IMR-90 (cell line): ENCODE measurements around the gene IL24. TPM values are rescaled to one million over a fixed set of nuclear protein-coding genes. Genes with fewer than 3 reads are reported as not detected.

Experiments used
- ATAC-seq: fragments of 200-7000 bp; cut with Tn5 transposase; 2 replicates; pipeline ENCODE4 v1.9.1; 2020; ENCODE audit warnings: low read depth, mild to moderate bottlenecking, moderate library complexity
- BruUV-seq: library from RNA; stranded (reverse); fragments of 400-500 nt; replicated peaks from 2 replicates; lab custom pipeline; 2021; lab: Mats Ljungman, UMichigan
- CTCF ChIA-PET: fragments of 300-600 bp; formaldehyde crosslinking; extraction: SDS; loops from one replicate; lab custom pipeline; 2021; ENCODE audit warnings: antibody characterized with exemption; lab: Yijun Ruan, JAX
- POLR2A ChIA-PET: fragments of 300-600 bp; sonication (Branson Sonifier 250); formaldehyde crosslinking; loops from one replicate; lab custom pipeline; 2022; ENCODE audit warnings: antibody characterized with exemption; ENCODE audit not compliant: unreplicated experiment; lab: Charles Lee
- DNase-seq: peaks from one replicate; pipeline ENCODE4 v3.0.0; 2013
- H2AFZ ChIP-seq: replicated peaks from 2 replicates; pipeline ENCODE3; 2013; ENCODE audit warnings: low read length, mild to moderate bottlenecking; ENCODE audit not compliant: poor library complexity
- H2AK5ac ChIP-seq: 2 replicates; pipeline ENCODE4 v1.6.1; 2013; ENCODE audit warnings: low read depth, low read length, inconsistent platforms
- H2AK9ac ChIP-seq: replicated peaks from 2 replicates; pipeline ENCODE3; 2013; ENCODE audit warnings: mild to moderate bottlenecking, low read depth, low read length, moderate library complexity; ENCODE audit not compliant: poor library complexity
- H2BK120ac ChIP-seq: 2 replicates; pipeline ENCODE4 v1.6.1; 2013; ENCODE audit warnings: low read depth, low read length, inconsistent platforms
- H2BK15ac ChIP-seq: 3 replicates; pipeline ENCODE4 v1.6.1; 2013; ENCODE audit warnings: low read depth, low read length, inconsistent platforms
- H2BK20ac ChIP-seq: 2 replicates; pipeline ENCODE4 v1.6.1; 2013; ENCODE audit warnings: low read depth, mild to moderate bottlenecking, inconsistent platforms, low read length, moderate library complexity
- H2BK5ac ChIP-seq: 2 replicates; pipeline ENCODE4 v1.6.1; 2013; ENCODE audit warnings: mild to moderate bottlenecking, low read depth, low read length, inconsistent platforms; ENCODE audit not compliant: poor library complexity, severe bottlenecking
- H3K14ac ChIP-seq: replicated peaks from 2 replicates; pipeline ENCODE4 v1.6.1; 2013; ENCODE audit warnings: low read depth, low read length, inconsistent platforms
- H3K18ac ChIP-seq: 2 replicates; pipeline ENCODE4 v1.6.1; 2013; ENCODE audit warnings: low read depth, low read length, control low read depth
- H3K23ac ChIP-seq: 2 replicates; pipeline ENCODE4 v1.6.1; 2013; ENCODE audit warnings: low read depth, low read length, inconsistent platforms
- H3K27ac ChIP-seq: 2 replicates; pipeline ENCODE4 v1.5.1; 2013; ENCODE audit warnings: mild to moderate bottlenecking, control low read depth, low read length; ENCODE audit not compliant: insufficient read depth
- H3K27me3 ChIP-seq: 2 replicates; pipeline ENCODE4 v1.6.1; 2013; ENCODE audit warnings: low read length; ENCODE audit not compliant: control insufficient read depth, insufficient read depth
- H3K36me3 ChIP-seq: 2 replicates; pipeline ENCODE4 v1.6.1; 2013; ENCODE audit warnings: low read length, mixed read lengths; ENCODE audit not compliant: control insufficient read depth, insufficient read depth
- H3K4ac ChIP-seq: 2 replicates; pipeline ENCODE4 v1.6.1; 2013; ENCODE audit warnings: low read depth, low read length, inconsistent platforms
- H3K4me1 ChIP-seq: 2 replicates; pipeline ENCODE4 v1.6.1; 2013; ENCODE audit warnings: low read length, mixed read lengths; ENCODE audit not compliant: control insufficient read depth, insufficient read depth
- H3K4me2 ChIP-seq: 2 replicates; pipeline ENCODE4 v1.6.1; 2013; ENCODE audit warnings: low read depth, mild to moderate bottlenecking, control low read depth, low read length, moderate library complexity
- H3K4me3 ChIP-seq: 2 replicates; pipeline ENCODE4 v1.5.1; 2013; ENCODE audit warnings: low read depth, mild to moderate bottlenecking, control low read depth, low read length, moderate library complexity; ENCODE audit not compliant: insufficient read depth
- H3K56ac ChIP-seq: 2 replicates; pipeline ENCODE4 v1.6.1; 2013; ENCODE audit warnings: low read length, inconsistent platforms; ENCODE audit not compliant: insufficient read depth; ENCODE audit errors: extremely low read depth
- H3K79me1 ChIP-seq, 2 experiments: 2 replicates each; pipeline ENCODE4 v1.6.1; 2013; ENCODE audit warnings: low read length in 2 of 2, inconsistent platforms in 1 of 2, low read depth in 1 of 2
- H3K9ac ChIP-seq: 2 replicates; pipeline ENCODE4 v1.6.1; 2013; ENCODE audit warnings: low read depth, low read length, control low read depth
- H3K9me1 ChIP-seq: 2 replicates; pipeline ENCODE4 v1.6.1; 2013; ENCODE audit warnings: low read length, inconsistent platforms; ENCODE audit not compliant: insufficient read depth
- H3K9me3 ChIP-seq: 2 replicates; pipeline ENCODE4 v1.6.1; 2013; ENCODE audit warnings: low read length; ENCODE audit not compliant: control insufficient read depth, insufficient read depth
- H4K20me1 ChIP-seq: 2 replicates; pipeline ENCODE4 v1.6.1; 2013; ENCODE audit warnings: low read length, inconsistent platforms; ENCODE audit not compliant: insufficient read depth
- H4K5ac ChIP-seq: 2 replicates; pipeline ENCODE4 v1.6.1; 2013; ENCODE audit warnings: mild to moderate bottlenecking, low read depth, low read length, control low read depth
- H4K8ac ChIP-seq, 2 experiments: 2 replicates each; pipeline ENCODE4 v1.6.1; 2013; ENCODE audit warnings: low read depth in 2 of 2, low read length in 2 of 2, control low read depth in 1 of 2, inconsistent platforms in 1 of 2
- H4K91ac ChIP-seq: 2 replicates; pipeline ENCODE4 v1.6.1; 2013; ENCODE audit warnings: low read depth, low read length, inconsistent platforms; ENCODE audit not compliant: insufficient read depth
- CHD1 ChIP-seq: IDR thresholded peaks from 2 replicates; pipeline ENCODE4 v1.6.1; 2012; ENCODE audit warnings: low read depth, low read length, improper control_type of control experiment
- FOS ChIP-seq: fragments of 150-350 bp; IDR thresholded peaks from 2 replicates; pipeline ENCODE4 v1.6.1; 2016; ENCODE audit warnings: low read depth, low read length
- MAZ ChIP-seq: IDR thresholded peaks from 2 replicates; pipeline ENCODE4 v1.6.1; 2012; ENCODE audit warnings: low read depth, mild to moderate bottlenecking, low read length, improper control_type of control experiment, moderate library complexity, borderline replicate concordance
- MXI1 ChIP-seq: IDR thresholded peaks from 2 replicates; pipeline ENCODE4 v1.6.1; 2012; ENCODE audit warnings: low read depth, mild to moderate bottlenecking, low read length, moderate library complexity, borderline replicate concordance
- RCOR1 ChIP-seq: IDR thresholded peaks from 2 replicates; pipeline ENCODE4 v1.6.1; 2012; ENCODE audit warnings: mild to moderate bottlenecking, low read length, improper control_type of control experiment; ENCODE audit not compliant: insufficient replicate concordance
- WGBS, 2 experiments: methylation state at CpG; one replicate each; pipeline versions ENCODE4 v1.1.5 to v1.1.7; 2013; ENCODE audit warnings: missing lambda C conversion rate in 2 of 2; ENCODE audit not compliant: insufficient read length in 1 of 2; ENCODE audit errors: extremely low coverage in 2 of 2; 5-methylcytosine and 5-hydroxymethylcytosine counted together
- dilution Hi-C: fragments of 300-500 bp; cut with HindIII; formaldehyde crosslinking; loops from one replicate; pipeline ENCODE4 v1.14.3; 2018; ENCODE audit warnings: low sequenced_read_pairs; ENCODE audit not compliant: unreplicated experiment
- in situ Hi-C: fragments of 300-500 bp; cut with MboI; formaldehyde crosslinking; loops from 3 replicates; pipeline ENCODE4 v1.14.3; 2019; ENCODE audit warnings: low sequenced_read_pairs, inconsistent platforms, mixed read lengths
- intact Hi-C: fragments of 100-400 bp; cut with micrococcal nuclease; formaldehyde crosslinking; loops from 2 replicates; pipeline ENCODE4 v1.10.0; 2022
- polyA plus RNA-seq, 3 experiments: library from polyadenylated mRNA; depleted of rRNA; stranded (reverse); fragments of >200 nt; gene quantifications; 2 replicates each; pipeline ENCODE4 v1.2.3, GENCODE V29; 2012; ENCODE audit warnings: low replicate concordance in 1 of 3
- total RNA-seq: library from RNA; depleted of rRNA; stranded (reverse); fragments of >200 nt; gene quantifications from 2 replicates; pipeline ENCODE4 v1.2.3, GENCODE V29; 2012
- TF ChIP-seq, protein P1 (sequence below): fragments of 150-350 bp; IDR thresholded peaks from 2 replicates; pipeline ENCODE4 v1.6.1; 2017; ENCODE audit warnings: mild to moderate bottlenecking, antibody characterized with exemption, low read length, low read depth

IL24 gene
- total and polyA plus RNA-seq, 2 of the 4 experiments (the other 2 are of a cell fraction) = 0.12 to 0.18 TPM

DNA sequence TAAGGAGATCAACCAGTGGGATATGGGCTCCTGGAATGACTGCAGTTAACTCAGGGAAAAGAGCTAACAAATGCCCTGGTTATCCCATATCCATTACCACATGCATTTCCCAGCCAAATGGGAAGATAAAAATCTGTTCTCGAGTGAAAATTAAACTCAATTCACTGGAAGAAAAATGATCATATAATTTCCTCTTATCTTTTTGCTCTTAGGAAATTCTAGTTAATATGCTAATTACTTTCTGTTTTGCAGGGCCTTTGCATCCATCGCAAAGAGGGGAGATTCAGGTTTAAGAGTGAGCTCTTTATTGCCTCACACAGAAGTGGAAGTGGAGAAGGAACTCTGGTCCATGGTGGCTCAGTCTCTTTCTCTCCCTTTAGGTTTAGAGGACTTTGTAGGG, 3.9 kb upstream of the IL24 start:
- H3K36me3 ChIP-seq = no peaks in the 10 kb centered on the region
- peaks cover 39% of the 10 kb centered on the region for H3K9me1 ChIP-seq
- H3K9ac ChIP-seq = no peak overlapping the region
- CTCF ChIA-PET = no interaction called here
- H3K27ac ChIP-seq = no peak overlapping the region
- peak overlapping the region; percentile 44; the same call in 1 of the 2 replicates for H2AK5ac ChIP-seq
- TF ChIP-seq MXI1 = no peak
- TF ChIP-seq FOS = no peak
- no peak for TF ChIP-seq CHD1
- no peak for TF ChIP-seq RCOR1
- TF ChIP-seq, protein P1, sequence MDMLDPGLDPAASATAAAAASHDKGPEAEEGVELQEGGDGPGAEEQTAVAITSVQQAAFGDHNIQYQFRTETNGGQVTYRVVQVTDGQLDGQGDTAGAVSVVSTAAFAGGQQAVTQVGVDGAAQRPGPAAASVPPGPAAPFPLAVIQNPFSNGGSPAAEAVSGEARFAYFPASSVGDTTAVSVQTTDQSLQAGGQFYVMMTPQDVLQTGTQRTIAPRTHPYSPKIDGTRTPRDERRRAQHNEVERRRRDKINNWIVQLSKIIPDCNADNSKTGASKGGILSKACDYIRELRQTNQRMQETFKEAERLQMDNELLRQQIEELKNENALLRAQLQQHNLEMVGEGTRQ = no peak
- no peak for TF ChIP-seq MAZ
- H2AK9ac ChIP-seq = no peak overlapping the region
- H2AFZ ChIP-seq = no peak overlapping the region
- no peak overlapping the region for H3K4ac ChIP-seq
- no peak overlapping the region for H2BK15ac ChIP-seq
- peak overlapping the region in 1 of 2 experiments; percentile 22; a peak in 2 of 4 replicates for H4K8ac ChIP-seq
- intact Hi-C loops = no loop called here
- peaks cover 37% of the 10 kb centered on the region for H3K4me1 ChIP-seq
- no peaks in the 10 kb centered on the region for H4K20me1 ChIP-seq
- H4K91ac ChIP-seq = no peak overlapping the region
- no peaks in the 10 kb centered on the region for H3K9me3 ChIP-seq
- DNase-seq (no peak), ATAC-seq (no peak)
- no peak overlapping the region; the same call in 1 of the 2 replicates for H3K23ac ChIP-seq
- no CpG with 5 or more reads among the region's 2 CpGs for WGBS, 2 experiments
- no peak overlapping the region for H3K4me2 ChIP-seq
- peaks cover 0 to 16% of the 10 kb centered on the region in 2 experiments; a peak in 1 of 4 replicates for H3K79me1 ChIP-seq
- peak overlapping the region; percentile 43; the same call in 1 of the 2 replicates for H3K18ac ChIP-seq
- H2BK120ac ChIP-seq = peak overlapping the region; percentile 72; the same call in 1 of the 2 replicates
- no peak overlapping the region for H3K4me3 ChIP-seq
- no peak overlapping the region for H3K56ac ChIP-seq
- dilution Hi-C loops = no loop called here
- peak overlapping the region; percentile 77; the same call in 1 of the 2 replicates for H2BK20ac ChIP-seq
- H4K5ac ChIP-seq = no peak overlapping the region
- no peaks in the 10 kb centered on the region for H3K27me3 ChIP-seq
- H2BK5ac ChIP-seq = peak overlapping the region; percentile 22
- POLR2A ChIA-PET = no interaction called here
- peak overlapping the region; percentile 74; the same call in 1 of the 2 replicates for H3K14ac ChIP-seq
- in situ Hi-C loops = no loop called here
- no TSS peak for BruUV-seq
